ENCODE data around the gene TMEM132D.

DNA sequence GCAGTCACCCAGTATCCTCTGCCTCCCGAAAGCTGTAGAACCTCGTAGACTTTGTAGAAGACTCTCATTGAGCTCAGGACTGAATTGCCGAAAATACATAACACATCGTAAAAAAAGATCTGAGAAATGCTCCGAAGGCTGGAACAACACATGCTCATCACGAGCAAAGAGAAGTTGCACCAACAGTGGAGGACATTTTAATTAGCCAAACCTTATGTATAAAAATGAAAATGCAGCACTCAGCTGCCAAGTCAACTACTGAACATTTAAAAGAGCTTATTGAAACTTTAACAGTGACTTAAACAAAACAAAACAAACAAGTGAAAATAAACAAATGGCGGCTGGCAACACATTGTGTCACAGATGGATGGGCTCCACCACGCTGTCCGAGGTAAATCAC lies 519.9 kb downstream of the TMEM132D start:
- TF ChIP-seq, protein P1, sequence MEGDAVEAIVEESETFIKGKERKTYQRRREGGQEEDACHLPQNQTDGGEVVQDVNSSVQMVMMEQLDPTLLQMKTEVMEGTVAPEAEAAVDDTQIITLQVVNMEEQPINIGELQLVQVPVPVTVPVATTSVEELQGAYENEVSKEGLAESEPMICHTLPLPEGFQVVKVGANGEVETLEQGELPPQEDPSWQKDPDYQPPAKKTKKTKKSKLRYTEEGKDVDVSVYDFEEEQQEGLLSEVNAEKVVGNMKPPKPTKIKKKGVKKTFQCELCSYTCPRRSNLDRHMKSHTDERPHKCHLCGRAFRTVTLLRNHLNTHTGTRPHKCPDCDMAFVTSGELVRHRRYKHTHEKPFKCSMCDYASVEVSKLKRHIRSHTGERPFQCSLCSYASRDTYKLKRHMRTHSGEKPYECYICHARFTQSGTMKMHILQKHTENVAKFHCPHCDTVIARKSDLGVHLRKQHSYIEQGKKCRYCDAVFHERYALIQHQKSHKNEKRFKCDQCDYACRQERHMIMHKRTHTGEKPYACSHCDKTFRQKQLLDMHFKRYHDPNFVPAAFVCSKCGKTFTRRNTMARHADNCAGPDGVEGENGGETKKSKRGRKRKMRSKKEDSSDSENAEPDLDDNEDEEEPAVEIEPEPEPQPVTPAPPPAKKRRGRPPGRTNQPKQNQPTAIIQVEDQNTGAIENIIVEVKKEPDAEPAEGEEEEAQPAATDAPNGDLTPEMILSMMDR (IDR thresholded peaks at IDR 0.05), result no peak
- no peak for TF ChIP-seq EZH2phosphoT487 (IDR thresholded peaks at IDR 0.05)
